Measurements from ENCODE around the gene SIRPA.

DNA sequence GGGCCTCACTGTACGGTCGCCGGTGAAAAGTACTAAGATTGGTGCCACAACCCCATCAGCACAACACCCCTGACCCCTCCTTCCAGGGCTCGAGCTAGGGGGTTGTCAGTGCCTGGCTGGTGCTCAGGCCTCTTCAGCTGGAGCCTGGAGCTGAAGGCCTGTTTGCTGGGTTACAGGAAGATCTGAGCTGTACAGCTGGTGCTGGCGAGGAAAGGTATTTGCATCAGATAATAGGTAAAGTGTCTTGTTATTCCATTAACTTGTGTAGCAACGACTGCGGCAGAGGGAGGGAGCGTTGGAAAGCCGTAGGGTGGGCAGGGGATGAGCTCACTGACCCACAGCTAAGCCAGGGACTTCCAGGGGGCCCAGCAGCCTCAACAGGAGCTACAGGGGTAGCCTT lies 15.8 kb upstream of the SIRPA start:
- TF ChIP-seq CTCF (IDR thresholded peaks at IDR 0.05; ENCODE audit: insufficient read depth, low read length) (no peak), SPI1 (IDR thresholded peaks at IDR 0.05; ENCODE audit: borderline replicate concordance, low read depth) (no peak), POLR2AphosphoS5 (IDR thresholded peaks at IDR 0.05; ENCODE audit: low read depth) (no peak)
- TF ChIP-seq, protein P1, sequence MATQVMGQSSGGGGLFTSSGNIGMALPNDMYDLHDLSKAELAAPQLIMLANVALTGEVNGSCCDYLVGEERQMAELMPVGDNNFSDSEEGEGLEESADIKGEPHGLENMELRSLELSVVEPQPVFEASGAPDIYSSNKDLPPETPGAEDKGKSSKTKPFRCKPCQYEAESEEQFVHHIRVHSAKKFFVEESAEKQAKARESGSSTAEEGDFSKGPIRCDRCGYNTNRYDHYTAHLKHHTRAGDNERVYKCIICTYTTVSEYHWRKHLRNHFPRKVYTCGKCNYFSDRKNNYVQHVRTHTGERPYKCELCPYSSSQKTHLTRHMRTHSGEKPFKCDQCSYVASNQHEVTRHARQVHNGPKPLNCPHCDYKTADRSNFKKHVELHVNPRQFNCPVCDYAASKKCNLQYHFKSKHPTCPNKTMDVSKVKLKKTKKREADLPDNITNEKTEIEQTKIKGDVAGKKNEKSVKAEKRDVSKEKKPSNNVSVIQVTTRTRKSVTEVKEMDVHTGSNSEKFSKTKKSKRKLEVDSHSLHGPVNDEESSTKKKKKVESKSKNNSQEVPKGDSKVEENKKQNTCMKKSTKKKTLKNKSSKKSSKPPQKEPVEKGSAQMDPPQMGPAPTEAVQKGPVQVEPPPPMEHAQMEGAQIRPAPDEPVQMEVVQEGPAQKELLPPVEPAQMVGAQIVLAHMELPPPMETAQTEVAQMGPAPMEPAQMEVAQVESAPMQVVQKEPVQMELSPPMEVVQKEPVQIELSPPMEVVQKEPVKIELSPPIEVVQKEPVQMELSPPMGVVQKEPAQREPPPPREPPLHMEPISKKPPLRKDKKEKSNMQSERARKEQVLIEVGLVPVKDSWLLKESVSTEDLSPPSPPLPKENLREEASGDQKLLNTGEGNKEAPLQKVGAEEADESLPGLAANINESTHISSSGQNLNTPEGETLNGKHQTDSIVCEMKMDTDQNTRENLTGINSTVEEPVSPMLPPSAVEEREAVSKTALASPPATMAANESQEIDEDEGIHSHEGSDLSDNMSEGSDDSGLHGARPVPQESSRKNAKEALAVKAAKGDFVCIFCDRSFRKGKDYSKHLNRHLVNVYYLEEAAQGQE (IDR thresholded peaks at IDR 0.05; ENCODE audit: insufficient replicate concordance, low read depth) = no peak

Data from HL-60 (cell line).